GM18505 (cell line): Measurements from ENCODE around the gene AGPS.
"Not testable (repeated sequence)": the region's sequence is repeated elsewhere in the genome, so short reads cannot be mapped to it uniquely, and the experiment has no call there.

ENCODE experiments used
- ATAC-seq: cut with Tn5 transposase; IDR thresholded peaks from one replicate; pipeline ENCODE4 v1.9.1; 2021; ENCODE audit not compliant: unreplicated experiment
- POLR2A ChIP-seq: IDR thresholded peaks from 4 replicates; pipeline ENCODE4 v1.6.1; 2011; ENCODE audit warnings: borderline replicate concordance; ENCODE audit not compliant: insufficient read depth, insufficient read length; ENCODE audit errors: extremely low read depth

AGPS gene

DNA sequence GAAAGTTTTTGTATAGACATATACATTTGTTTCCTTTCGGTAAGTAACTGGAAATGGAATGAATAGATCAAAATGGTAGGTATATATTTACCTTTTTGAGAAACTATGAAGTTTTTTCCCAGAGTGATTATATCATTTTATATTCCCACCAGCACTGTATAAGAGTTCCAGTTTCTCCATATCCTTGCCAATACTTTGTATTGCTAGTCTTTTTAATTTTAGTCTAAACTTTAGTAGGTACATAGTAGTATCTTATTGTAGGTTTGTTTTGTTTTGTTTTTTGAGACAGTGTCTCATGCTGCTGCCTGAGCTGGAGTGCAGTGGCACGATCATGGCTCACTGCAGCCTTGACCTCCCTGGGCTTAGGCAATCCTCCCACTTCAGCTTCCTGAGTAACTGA lies 56.6 kb downstream of the AGPS start:
- TF ChIP-seq POLR2A: no peak
- no peak for ATAC-seq

GRCh38 chr2:177455187-177455586 lies 62.6 kb downstream of the AGPS start:
- TF ChIP-seq POLR2A: no peak
- ATAC-seq: no peak

GRCh38 chr2:177459756-177460155 lies 67.2 kb downstream of the AGPS start:
- not testable (repeated sequence) for ATAC-seq

DNA sequence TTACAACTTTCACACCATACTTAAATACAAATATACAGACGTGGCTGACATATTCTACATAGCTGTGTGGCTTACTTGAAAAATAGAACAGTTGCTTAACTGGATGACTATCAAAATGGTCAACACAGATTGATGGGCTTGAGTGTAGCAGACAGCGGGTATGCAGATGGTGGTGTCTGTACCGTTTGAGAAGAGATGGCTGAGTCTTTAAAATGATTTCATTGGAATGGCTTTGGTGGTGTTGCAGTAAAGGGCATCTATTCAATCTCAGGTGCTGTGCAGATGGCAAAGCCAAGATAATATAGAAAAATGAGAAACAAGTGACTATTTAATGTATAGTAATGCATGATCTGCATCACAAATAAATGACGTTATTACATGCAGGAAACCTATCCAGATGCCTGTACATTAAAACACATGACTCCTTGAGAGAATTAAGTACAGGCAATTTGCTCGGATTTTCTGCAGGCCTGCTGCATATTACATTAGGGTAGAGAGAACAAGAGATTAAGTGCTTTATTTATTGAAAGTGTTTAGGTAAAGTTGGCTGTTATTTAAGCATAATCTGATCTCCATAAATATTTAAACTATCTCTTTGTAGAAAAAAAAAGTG lies 68.5 kb downstream of the AGPS start:
- no peak for TF ChIP-seq POLR2A
- ATAC-seq: no peak

GRCh38 chr2:177464549-177464948 lies 72.0 kb downstream of the AGPS start:
- ATAC-seq: no peak
- no peak for TF ChIP-seq POLR2A

GRCh38 chr2:177465400-177466138 lies 73.0 kb downstream of the AGPS start:
- TF ChIP-seq POLR2A: no peak
- no peak for ATAC-seq

DNA sequence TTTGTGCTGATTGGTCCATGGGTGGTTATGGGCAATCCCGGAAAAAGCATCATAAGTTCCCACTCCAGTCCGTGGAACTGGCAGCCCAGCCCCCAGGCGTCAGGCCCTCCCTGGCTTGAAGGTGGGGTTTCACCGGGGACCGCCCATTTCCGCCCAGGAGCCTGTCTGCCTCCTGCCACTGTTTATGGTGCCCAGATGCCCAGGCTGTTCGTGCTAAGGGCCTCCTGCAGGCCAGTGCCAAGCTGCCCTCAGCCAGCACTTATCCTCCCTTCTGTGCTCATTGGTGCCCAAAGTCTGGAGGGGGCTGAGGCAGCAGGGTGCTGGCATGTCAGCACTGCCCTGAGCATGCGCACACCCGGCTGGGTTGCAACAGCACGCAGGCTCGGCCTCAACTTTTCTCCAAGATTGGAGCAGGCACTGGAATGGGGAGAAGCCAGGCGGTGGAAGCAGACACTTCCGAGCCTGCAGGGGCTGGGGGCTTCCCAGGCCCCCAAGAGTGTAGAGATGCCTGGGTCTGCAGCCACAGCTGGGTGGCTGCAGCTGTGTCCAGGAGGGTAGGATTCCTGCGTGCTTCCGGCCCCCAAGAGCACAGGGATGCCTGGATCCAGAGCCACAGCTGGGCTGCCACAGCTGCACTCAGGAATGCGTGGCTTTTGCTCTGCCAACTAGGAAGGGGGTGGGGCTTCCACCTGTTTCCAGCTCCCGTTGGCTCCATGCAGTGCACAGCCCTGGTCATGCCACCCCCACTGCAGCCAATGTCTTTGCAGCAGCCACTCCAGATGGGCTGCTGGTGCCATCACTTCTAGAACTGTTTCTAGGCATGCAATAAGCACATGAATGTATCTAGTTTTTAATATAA lies 74.0 kb downstream of the AGPS start:
- no peak for TF ChIP-seq POLR2A
- no peak for ATAC-seq

DNA sequence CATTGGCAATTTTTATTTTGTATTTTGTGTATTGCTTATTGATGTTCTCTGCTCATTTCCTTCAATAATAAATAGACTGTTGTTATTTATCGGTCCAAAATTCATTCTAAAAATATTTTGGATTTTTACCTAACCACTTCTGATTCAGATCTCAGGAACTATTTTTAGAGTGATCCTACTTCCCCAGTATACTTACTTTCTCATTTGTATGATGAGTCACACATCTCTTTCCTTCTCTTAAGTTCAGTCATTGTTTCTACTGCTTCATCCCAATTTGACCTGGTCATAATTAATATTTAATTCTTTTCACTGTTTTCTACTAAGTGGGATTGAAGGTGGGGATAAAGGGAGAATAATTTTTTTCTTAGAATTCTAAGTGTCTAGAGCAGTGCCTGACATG lies 75.1 kb downstream of the AGPS start:
- TF ChIP-seq POLR2A: no peak
- ATAC-seq: no peak

- no peak for TF ChIP-seq POLR2A
- ATAC-seq: no peak
Measured at GRCh38 chr2:177471990-177472389, 79.4 kb downstream of the AGPS start.

- no peak for TF ChIP-seq POLR2A
- no peak for ATAC-seq
Measured at GRCh38 chr2:177474301-177474700, 81.7 kb downstream of the AGPS start.

- no peak for ATAC-seq
- no peak for TF ChIP-seq POLR2A
Measured at GRCh38 chr2:177474998-177475397, 82.4 kb downstream of the AGPS start.

GRCh38 chr2:177476897-177477296 lies 84.3 kb downstream of the AGPS start:
- no peak for ATAC-seq
- no peak for TF ChIP-seq POLR2A

- no peak for ATAC-seq
Measured at GRCh38 chr2:177478029-177478428, 85.5 kb downstream of the AGPS start.

GRCh38 chr2:177478907-177479306 lies 86.3 kb downstream of the AGPS start:
- ATAC-seq: no peak
- no peak for TF ChIP-seq POLR2A

More at GRCh38 chr2:177478029-177478428, 85.5 kb downstream of the AGPS start:
- no peak for TF ChIP-seq POLR2A
